Measurements from ENCODE around the gene CDRT15.
"Not testable (repeated sequence)": the region's sequence is repeated elsewhere in the genome, so short reads cannot be mapped to it uniquely, and the experiment has no call there.

CDRT15 gene

GRCh38 chr17:14231187-14231586 lies 5.5 kb downstream of the CDRT15 start:
- H3K4me3 ChIP-seq (ENCODE audit: insufficient read depth, low read length, poor library complexity, severe bottlenecking); H3K9me2 ChIP-seq (replicated peaks; ENCODE audit: insufficient read depth, low read length); H3K79me2 ChIP-seq (ENCODE audit: insufficient read depth, low read length); H2AFZ ChIP-seq (ENCODE audit: low read depth, low read length, severe bottlenecking); H3K4me2 ChIP-seq (ENCODE audit: low read depth, low read length, poor library complexity, severe bottlenecking); H4K20me1 ChIP-seq (ENCODE audit: low read depth, low read length); H3K36me3 ChIP-seq (ENCODE audit: low read length); H3F3A ChIP-seq (ENCODE audit: insufficient read depth); H3K27ac ChIP-seq (ENCODE audit: low read depth, low read length); H3K9me3 ChIP-seq (ENCODE audit: insufficient read depth, low read length); H3K27me3 ChIP-seq (ENCODE audit: low read length); H3K9ac ChIP-seq (ENCODE audit: low read length): not testable (repeated sequence)

- Histone ChIP-seq H3K36me3 (ENCODE audit: low read length) (no peaks in the 10 kb centered on the region), H3K4me2 (ENCODE audit: low read depth, low read length, poor library complexity, severe bottlenecking) (no peak overlapping the region), H3K4me3 (ENCODE audit: insufficient read depth, low read length, poor library complexity, severe bottlenecking) (no peak overlapping the region), H3F3A (ENCODE audit: insufficient read depth) (no peaks in the 10 kb centered on the region), H3K27me3 (ENCODE audit: low read length) (no peaks in the 10 kb centered on the region), H3K9me2 (replicated peaks; ENCODE audit: insufficient read depth, low read length) (no peaks in the 10 kb centered on the region), H3K9me3 (ENCODE audit: insufficient read depth, low read length) (no peaks in the 10 kb centered on the region), H3K9ac (ENCODE audit: low read length) (no peak overlapping the region), H4K20me1 (ENCODE audit: low read depth, low read length) (no peaks in the 10 kb centered on the region), H3K27ac (ENCODE audit: low read depth, low read length) (no peak overlapping the region), H3K79me2 (ENCODE audit: insufficient read depth, low read length) (no peaks in the 10 kb centered on the region), H2AFZ (ENCODE audit: low read depth, low read length, severe bottlenecking) (no peak overlapping the region)
- TF ChIP-seq CTCF (IDR thresholded peaks at IDR 0.05; ENCODE audit: insufficient read depth, low read length, poor library complexity, severe bottlenecking) (no peak), EZH2phosphoT487 (conservative IDR thresholded peaks at IDR 0.05; ENCODE audit: low read length) (no peak)
Measured at GRCh38 chr17:14228903-14229302, 7.8 kb downstream of the CDRT15 start.

GRCh38 chr17:14227052-14227451 lies 9.6 kb downstream of the CDRT15 start:
- H4K20me1 ChIP-seq (ENCODE audit: low read depth, low read length) = no peaks in the 10 kb centered on the region
- no peak overlapping the region for H2AFZ ChIP-seq (ENCODE audit: low read depth, low read length, severe bottlenecking)
- H3K27ac ChIP-seq (ENCODE audit: low read depth, low read length) = no peak overlapping the region
- no peaks in the 10 kb centered on the region for H3K79me2 ChIP-seq (ENCODE audit: insufficient read depth, low read length)
- TF ChIP-seq CTCF (IDR thresholded peaks at IDR 0.05; ENCODE audit: insufficient read depth, low read length, poor library complexity, severe bottlenecking) = no peak
- TF ChIP-seq EZH2phosphoT487 (conservative IDR thresholded peaks at IDR 0.05; ENCODE audit: low read length) = no peak
- H3K9ac ChIP-seq (ENCODE audit: low read length) = no peak overlapping the region
- no peaks in the 10 kb centered on the region for H3K9me3 ChIP-seq (ENCODE audit: insufficient read depth, low read length)
- no peak overlapping the region for H3K4me2 ChIP-seq (ENCODE audit: low read depth, low read length, poor library complexity, severe bottlenecking)
- no peaks in the 10 kb centered on the region for H3K36me3 ChIP-seq (ENCODE audit: low read length)
- H3F3A ChIP-seq (ENCODE audit: insufficient read depth) = no peaks in the 10 kb centered on the region
- no peak overlapping the region for H3K4me3 ChIP-seq (ENCODE audit: insufficient read depth, low read length, poor library complexity, severe bottlenecking)
- no peaks in the 10 kb centered on the region for H3K9me2 ChIP-seq (replicated peaks; ENCODE audit: insufficient read depth, low read length)
- no peaks in the 10 kb centered on the region for H3K27me3 ChIP-seq (ENCODE audit: low read length)

GRCh38 chr17:14225254-14225980 lies 11.2 kb downstream of the CDRT15 start:
- Histone ChIP-seq H2AFZ (ENCODE audit: low read depth, low read length, severe bottlenecking) (no peak overlapping the region), H3K9me3 (ENCODE audit: insufficient read depth, low read length) (no peaks in the 10 kb centered on the region), H3K27ac (ENCODE audit: low read depth, low read length) (no peak overlapping the region), H3K27me3 (ENCODE audit: low read length) (no peaks in the 10 kb centered on the region), H3K9ac (ENCODE audit: low read length) (no peak overlapping the region), H3K36me3 (ENCODE audit: low read length) (no peaks in the 10 kb centered on the region), H3K9me2 (replicated peaks; ENCODE audit: insufficient read depth, low read length) (no peaks in the 10 kb centered on the region), H3K4me3 (ENCODE audit: insufficient read depth, low read length, poor library complexity, severe bottlenecking) (no peak overlapping the region), H3K4me2 (ENCODE audit: low read depth, low read length, poor library complexity, severe bottlenecking) (no peak overlapping the region), H3F3A (ENCODE audit: insufficient read depth) (no peaks in the 10 kb centered on the region), H4K20me1 (ENCODE audit: low read depth, low read length) (no peaks in the 10 kb centered on the region), H3K79me2 (ENCODE audit: insufficient read depth, low read length) (no peaks in the 10 kb centered on the region)
- no peak for TF ChIP-seq EZH2phosphoT487 (conservative IDR thresholded peaks at IDR 0.05; ENCODE audit: low read length)
- TF ChIP-seq CTCF (IDR thresholded peaks at IDR 0.05; ENCODE audit: insufficient read depth, low read length, poor library complexity, severe bottlenecking) = no peak

Measured in SU-DHL-6 (cell line).